ENCODE measurements around the gene TUFT1.

- TF ChIP-seq POLR2A (IDR thresholded peaks at IDR 0.05; ENCODE audit: low read length) (no peak), MAFK (IDR thresholded peaks at IDR 0.05; ENCODE audit: partially characterized antibody) (no peak), CTCF (IDR thresholded peaks at IDR 0.05) (no peak), ZFP36 (IDR thresholded peaks at IDR 0.05; ENCODE audit: borderline replicate concordance, partially characterized antibody) (no peak), TP53 (CRISPR knock-in tag; IDR thresholded peaks at IDR 0.05) (no peak)
These were observed 75.8 kb downstream of the TUFT1 start for GRCh38 chr1:151615711-151616504.

Data from A549 (cell line).